ENCODE measurements around the gene CIAO2B. TPM values are rescaled to one million over a fixed set of nuclear protein-coding genes. Genes with fewer than 3 reads are reported as not detected.

CIAO2B gene
- total RNA-seq, result 154 and 205 TPM in 2 replicates

DNA sequence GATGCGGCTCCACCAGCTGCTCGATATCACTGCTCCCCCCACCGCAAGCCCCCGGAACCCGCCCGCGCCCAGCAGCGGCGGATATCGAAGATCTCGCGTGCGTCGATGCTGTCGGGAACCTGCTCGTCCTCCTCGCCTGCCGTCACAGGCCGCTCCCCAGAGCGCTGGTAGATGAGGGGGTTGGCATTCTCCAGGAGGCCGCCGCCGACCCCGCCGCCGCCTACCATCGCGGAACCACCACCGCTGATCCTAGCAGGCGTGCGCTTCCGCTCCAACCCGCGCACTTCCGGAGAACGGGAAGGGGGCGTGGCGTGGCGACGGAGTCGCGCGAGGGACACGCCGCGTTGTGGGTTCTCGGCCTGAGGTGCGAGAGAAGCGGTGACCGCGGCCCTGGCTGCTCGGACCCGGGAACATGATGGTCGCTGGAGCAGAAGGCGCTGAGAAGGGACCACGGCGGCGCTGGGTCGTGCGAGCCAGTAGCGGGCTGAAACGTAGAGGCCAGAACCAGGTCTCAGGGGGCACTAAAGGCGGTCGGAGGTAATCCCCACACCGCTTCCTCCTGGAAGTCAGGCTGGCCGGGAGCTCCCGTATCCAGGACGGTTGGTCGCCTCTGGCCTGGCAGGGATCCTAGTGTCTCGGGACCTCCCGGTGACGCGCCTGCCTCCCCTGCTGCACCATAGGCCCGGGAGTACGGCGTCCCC, at the start of gene CIAO2B:
CIAO2B (minus strand) TSS at position 265 of the 701 bp plus-strand sequence; CDS start at position 227, 38 bp downstream.

DNA sequence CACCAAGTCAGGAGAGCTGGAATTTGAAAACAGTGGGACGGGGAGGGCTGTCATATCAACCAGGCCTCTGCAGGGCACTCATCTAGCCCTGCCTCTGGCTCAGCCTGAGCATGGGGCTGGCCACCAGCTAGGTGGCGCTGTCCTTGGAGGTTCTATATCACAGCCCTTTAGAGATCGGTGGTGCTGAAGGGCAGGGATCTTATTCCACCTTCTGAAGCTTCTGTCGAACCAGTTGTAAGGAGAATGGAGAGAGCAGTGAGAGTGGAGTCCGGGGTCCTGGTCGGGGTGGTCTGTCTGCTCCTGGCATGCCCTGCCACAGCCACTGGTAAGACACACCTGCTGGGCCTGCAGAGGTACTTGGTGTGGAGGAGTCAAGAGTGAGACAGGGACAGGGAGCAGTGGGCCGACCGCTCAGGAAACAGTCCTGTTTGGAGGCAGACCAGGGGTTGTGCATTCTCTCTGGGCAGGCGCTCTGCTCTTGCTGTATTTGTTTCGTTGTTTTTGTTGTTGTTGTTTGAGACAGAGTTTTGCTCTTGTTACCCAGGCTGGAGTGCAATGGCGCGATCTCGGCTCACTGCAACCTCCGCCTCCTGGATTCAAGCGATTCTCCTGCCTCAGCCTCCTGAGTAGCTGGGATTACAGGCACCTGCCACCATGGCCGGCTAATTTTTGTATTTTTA, 27.0 kb upstream of the CIAO2B start, which contains the start of gene CES3:
CES3 (plus strand) TSS at position 202 of the 680 bp plus-strand sequence; CDS start at position 244, 42 bp downstream.

DNA sequence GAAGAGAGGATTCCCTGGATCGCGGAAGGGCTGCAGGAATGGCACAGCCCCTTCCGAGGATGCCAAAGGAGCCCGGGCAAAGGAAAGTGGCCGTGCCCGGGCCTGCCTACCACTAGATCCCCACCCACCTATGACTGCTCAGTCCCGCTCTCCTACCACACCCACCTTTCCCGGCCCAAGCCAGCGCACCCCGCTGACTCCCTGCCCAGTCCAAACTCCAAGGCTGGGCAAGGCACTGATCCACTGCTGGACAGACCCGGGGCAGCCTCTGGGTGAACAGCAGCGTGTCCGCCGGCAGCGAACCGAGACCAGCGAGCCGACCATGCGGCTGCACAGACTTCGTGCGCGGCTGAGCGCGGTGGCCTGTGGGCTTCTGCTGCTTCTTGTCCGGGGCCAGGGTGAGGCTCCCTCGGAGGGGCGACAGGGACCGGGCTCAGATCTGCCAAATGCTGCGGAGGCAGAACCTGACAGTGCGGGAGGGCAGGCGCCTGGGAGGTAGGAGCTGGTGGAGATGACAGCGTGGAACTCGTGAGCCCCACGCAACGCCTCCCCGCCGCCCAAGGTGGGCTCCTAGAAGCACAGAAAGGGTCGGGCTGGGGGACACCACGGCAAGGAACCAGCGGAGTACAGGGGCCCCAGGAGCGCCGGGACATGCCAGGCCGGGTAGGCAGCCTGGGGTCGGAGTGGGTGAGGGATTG, 1.3 kb upstream of the CIAO2B start, which contains the start of gene CES2:
CES2 (plus strand) TSS at position 203 of the 698 bp plus-strand sequence; CDS start at position 323, 120 bp downstream.

DNA sequence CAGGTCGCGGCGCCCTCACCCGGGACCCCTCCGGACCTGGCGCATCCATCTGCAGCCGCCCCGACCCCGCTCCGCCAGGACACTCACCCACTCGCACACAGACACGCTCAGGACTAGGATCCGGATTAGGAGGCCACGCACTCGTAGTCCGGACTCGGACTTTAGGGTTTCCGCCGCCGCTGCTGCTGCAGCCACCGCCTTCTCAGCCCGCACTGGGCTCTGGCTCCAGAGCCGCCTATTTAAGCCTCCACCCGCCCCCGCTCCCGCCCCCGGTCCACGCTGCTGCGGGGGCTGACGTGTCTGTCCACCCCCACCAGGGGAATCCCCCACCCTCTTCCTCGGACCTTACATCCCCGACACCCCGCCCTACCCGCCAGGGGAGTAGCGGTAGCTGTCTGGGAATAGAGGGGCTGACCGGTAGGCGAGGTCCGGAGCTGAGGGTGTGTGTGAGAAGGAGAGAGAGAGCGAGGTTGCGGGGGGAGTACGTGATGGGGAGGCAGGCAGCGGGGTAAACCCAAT, 8.8 kb downstream of the CIAO2B start, which contains the start of gene RRAD:
RRAD (minus strand) TSS at position 214 of the 519 bp plus-strand sequence. CDS start 356 bp downstream, outside the sequence.

DNA sequence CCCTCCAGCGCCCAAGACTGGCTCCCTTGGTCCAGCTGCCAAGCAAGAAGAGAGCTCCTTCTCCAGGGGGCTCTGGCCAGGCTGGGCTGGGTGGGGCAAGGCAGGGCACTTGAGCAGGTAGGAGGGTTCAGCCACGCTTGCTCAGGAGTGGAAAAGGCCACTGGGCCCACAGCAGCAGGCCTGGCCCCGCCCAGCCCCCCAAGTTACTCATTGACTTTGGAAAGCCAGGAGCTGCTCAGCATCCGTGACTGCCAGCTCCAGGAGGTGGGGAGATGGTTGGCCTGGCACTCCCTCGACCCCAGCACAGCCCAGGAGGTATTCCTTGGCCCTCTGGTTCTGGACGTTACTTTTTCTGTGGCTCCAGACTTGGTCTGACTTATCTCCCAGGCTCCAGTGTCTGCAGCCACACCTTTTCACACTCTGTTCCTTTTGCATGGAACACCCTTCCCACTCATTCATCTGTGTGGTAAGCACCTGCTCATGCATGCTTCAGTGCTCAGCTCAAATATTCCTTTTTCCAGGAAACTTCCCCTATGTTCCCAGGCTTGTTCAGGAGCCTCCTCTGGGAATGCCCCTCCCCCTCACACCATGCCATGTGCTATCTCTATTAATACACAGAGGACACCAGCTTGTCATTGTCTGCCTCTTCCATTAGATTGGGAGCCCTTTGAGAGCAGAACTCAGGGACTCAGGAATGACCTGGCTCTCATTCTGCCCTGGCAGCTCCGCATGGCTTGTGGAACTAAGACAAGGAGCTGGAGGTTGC, 15.2 kb downstream of the CIAO2B start, which contains the start of gene CDH16:
CDH16 (minus strand) TSS at position 83 of the 766 bp plus-strand sequence. CDS start 820 bp downstream, outside the sequence.

Other genes with a start within 250 kb of the CIAO2B start
- 3.5 and 6.5 TPM in 2 replicates for gene CMTM4, start 237.7 kb downstream of the CIAO2B start, total RNA-seq
- 122 and 152 TPM in 2 replicates for gene DYNC1LI2, start 182.8 kb downstream of the CIAO2B start, total RNA-seq
- under 0.01 and 0.09 TPM in 2 replicates for gene TERB1, start 132.8 kb downstream of the CIAO2B start, total RNA-seq
- 52.1 and 56.9 TPM in 2 replicates for gene NAE1, start 103.4 kb downstream of the CIAO2B start, total RNA-seq
- not detected in 2 replicates for gene CA7, start 90.0 kb downstream of the CIAO2B start, total RNA-seq
- 5.1 and 5.2 TPM in 2 replicates for gene PDP2, start 53.9 kb downstream of the CIAO2B start, total RNA-seq
- gene CDH16, start 15.5 kb downstream of the CIAO2B start, total RNA-seq, result not detected in 2 replicates
- 9.8 and 11.7 TPM in 2 replicates for gene RRAD, start 8.9 kb downstream of the CIAO2B start, total RNA-seq
- gene CES2, start 1.1 kb upstream of the CIAO2B start, total RNA-seq, result 20.6 and 29.0 TPM in 2 replicates
- gene CES3, start 26.9 kb upstream of the CIAO2B start, total RNA-seq, result 0.17 and 0.95 TPM in 2 replicates
- 1.1 and 3.3 TPM in 2 replicates for gene CES4A, start 54.2 kb upstream of the CIAO2B start, total RNA-seq
- 49.2 and 80.2 TPM in 2 replicates for gene CBFB, start 94.7 kb upstream of the CIAO2B start, total RNA-seq
- gene PHAF1, start 175.5 kb upstream of the CIAO2B start, total RNA-seq, result 10.9 and 12.3 TPM in 2 replicates
- 30.4 and 30.6 TPM in 2 replicates for gene B3GNT9, start 216.6 kb upstream of the CIAO2B start, total RNA-seq
- 22.2 and 24.0 TPM in 2 replicates for gene TRADD, start 225.5 kb upstream of the CIAO2B start, total RNA-seq
- 13.1 and 14.2 TPM in 2 replicates for gene FBXL8, start 225.6 kb upstream of the CIAO2B start, total RNA-seq
- gene HSF4, start 230.3 kb upstream of the CIAO2B start, total RNA-seq, result 29.5 and 58.1 TPM in 2 replicates
- 18.1 and 36.8 TPM in 2 replicates for gene NOL3, start 236.1 kb upstream of the CIAO2B start, total RNA-seq
- gene MATCAP1, start 249.6 kb upstream of the CIAO2B start, total RNA-seq, result 27.7 and 30.4 TPM in 2 replicates